Measurements from ENCODE around the gene C10orf62. TPM values are rescaled to one million over a fixed set of nuclear protein-coding genes. Genes with fewer than 3 reads are reported as not detected.

C10orf62 gene
- total and polyA plus RNA-seq, 2 of the 8 experiments (the other 6 are each of a cell fraction or from before 2014, with no cell fraction given), result 0.05 TPM; not detected in 1

DNA sequence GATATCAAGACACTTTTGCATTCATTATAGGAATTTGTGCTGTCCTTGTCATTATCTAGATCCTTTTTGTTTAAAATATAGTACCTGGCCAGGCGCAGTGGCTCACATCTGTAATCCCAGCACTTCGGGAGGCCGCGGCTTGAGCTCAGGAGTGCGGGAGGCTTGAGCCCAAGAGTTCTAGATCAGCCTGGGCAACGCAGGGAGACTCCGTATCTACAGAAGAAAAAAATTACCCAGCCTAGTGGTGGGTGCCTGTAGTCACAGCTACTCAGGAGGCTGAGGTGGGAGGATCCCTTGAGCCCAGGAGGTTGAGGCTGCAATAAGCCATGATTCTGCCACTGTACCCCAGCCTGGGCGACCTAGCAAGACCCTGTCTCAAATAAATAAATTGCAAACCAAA is 44.4 kb downstream of the C10orf62 start:
- peak overlapping the region; percentile 27; the same call in 1 of the 2 replicates for H3K27ac ChIP-seq (ENCODE audit: low read depth, low read length)
- H3K18ac ChIP-seq (ENCODE audit: extremely low read depth, low read length), result no peak overlapping the region
- H3K4me2 ChIP-seq (ENCODE audit: insufficient read depth in 1 of 2, low read depth in 2 of 2, low read length in 2 of 2), result peak overlapping the region; percentile 68 to 75
- H4K20me1 ChIP-seq (replicated peaks in 1 of 2; ENCODE audit: control insufficient read depth in 1 of 2, insufficient read depth in 2 of 2, low read length in 2 of 2), result no peaks in the 10 kb centered on the region
- no peak overlapping the region for H3K14ac ChIP-seq (ENCODE audit: insufficient read length)
- no peak overlapping the region for H3K9ac ChIP-seq (replicated peaks in 1 of 4; ENCODE audit: extremely low read depth in 1 of 4, low read depth in 3 of 4, low read length in 3 of 4)
- H4K8ac ChIP-seq (ENCODE audit: extremely low read depth, insufficient read depth, low read length), result no peak overlapping the region; the same call in 1 of the 2 replicates
- H2BK120ac ChIP-seq (replicated peaks; ENCODE audit: low read depth, low read length), result no peak overlapping the region
- FAIRE-seq (no peak), DNase-seq (ENCODE audit: low read depth in 1 of 2, low spot score in 2 of 2) (no peak)
- peaks cover 0 to 11% of the 10 kb centered on the region in 2 experiments; a peak in 2 of 4 replicates for H3K79me2 ChIP-seq (ENCODE audit: control insufficient read depth in 1 of 2, insufficient read depth in 2 of 2, low read length in 2 of 2)
- H2BK20ac ChIP-seq (ENCODE audit: low read length), result no peak overlapping the region
- H3K36me3 ChIP-seq (ENCODE audit: control insufficient read depth in 2 of 4, insufficient read depth in 4 of 4, low read length in 3 of 4), result no peaks in the 10 kb centered on the region
- H2BK5ac ChIP-seq (ENCODE audit: low read depth, low read length), result no peak overlapping the region
- WGBS, 2 experiments (ENCODE audit: extremely low coverage in 1 of 2, insufficient coverage in 1 of 2, insufficient read length in 1 of 2, insufficient replicate concordance in 2 of 2, low coverage in 1 of 2, low lambda C conversion rate in 2 of 2, missing lambda C conversion rate in 1 of 2), result 88% methylated on average over 8 of the region's 8 CpGs; no CpG with 5 or more reads in 1 of the 2 experiments
- H3K4ac ChIP-seq (replicated peaks; ENCODE audit: insufficient read length, low read depth, low read length), result no peak overlapping the region
- no peaks in the 10 kb centered on the region for H3K79me1 ChIP-seq (ENCODE audit: low read depth, low read length)
- H3K23me2 ChIP-seq (ENCODE audit: low read depth, low read length), result no peaks in the 10 kb centered on the region; the same call in 1 of the 2 replicates
- peak overlapping the region; percentile 76 for H4K5ac ChIP-seq (ENCODE audit: insufficient read length, low read depth, low read length)
- ChIA-PET POLR2A (ENCODE audit: partially characterized antibody) (interaction anchor here (0.7 kb wide), 1 partner anchor 53 kb away, joined by 3 read pairs; the partner anchor contains the start of gene AVPI1), CTCF (ENCODE audit: partially characterized antibody) (interaction anchor here (1.0 kb wide), 1 partner anchor 13 kb away, joined by 3 read pairs; no protein-coding TSS in a partner anchor)
- peak overlapping the region; percentile 78 to 96 (median 94); a peak in 6 of 8 replicates for H3K4me3 ChIP-seq (ENCODE audit: extremely low read depth in 1 of 4, insufficient read depth in 2 of 4, low read depth in 3 of 4, low read length in 4 of 4)
- H3K23ac ChIP-seq (ENCODE audit: insufficient read length), result no peak overlapping the region
- H2BK15ac ChIP-seq (ENCODE audit: low read length), result no peak overlapping the region
- H3K9me3 ChIP-seq (ENCODE audit: insufficient read depth in 2 of 2, low read depth in 1 of 2, low read length in 1 of 2), result no peaks in the 10 kb centered on the region
- no peaks in the 10 kb centered on the region for H3K27me3 ChIP-seq (replicated peaks in 1 of 4; ENCODE audit: control insufficient read depth in 3 of 4, extremely low read depth in 1 of 4, insufficient read depth in 3 of 4, low read length in 3 of 4)
- no peak overlapping the region for H4K91ac ChIP-seq (replicated peaks; ENCODE audit: insufficient read length, low read length)
- H2AK5ac ChIP-seq (ENCODE audit: low read depth, low read length), result no peak overlapping the region
- no peak overlapping the region for H3K56ac ChIP-seq (replicated peaks; ENCODE audit: insufficient read length, low read depth, low read length)
- peaks cover 0 to 4% (median 1%) of the 10 kb centered on the region in 4 experiments; a peak in 2 of 7 replicates for H3K4me1 ChIP-seq (replicated peaks in 1 of 4; ENCODE audit: control insufficient read depth in 3 of 4, insufficient read depth in 4 of 4, low read length in 3 of 4)
- 0 out of 2 replicates have a peak overlapping the region, but pooled peaks have one; percentile 11 for H2AFZ ChIP-seq (ENCODE audit: low read length)
- no peak overlapping the region for H2BK12ac ChIP-seq (ENCODE audit: low read depth, low read length)
- no peak for TF ChIP-seq CHD1 (IDR thresholded peaks at IDR 0.05; ENCODE audit: low read depth, low read length)
- TF ChIP-seq, protein P1, sequence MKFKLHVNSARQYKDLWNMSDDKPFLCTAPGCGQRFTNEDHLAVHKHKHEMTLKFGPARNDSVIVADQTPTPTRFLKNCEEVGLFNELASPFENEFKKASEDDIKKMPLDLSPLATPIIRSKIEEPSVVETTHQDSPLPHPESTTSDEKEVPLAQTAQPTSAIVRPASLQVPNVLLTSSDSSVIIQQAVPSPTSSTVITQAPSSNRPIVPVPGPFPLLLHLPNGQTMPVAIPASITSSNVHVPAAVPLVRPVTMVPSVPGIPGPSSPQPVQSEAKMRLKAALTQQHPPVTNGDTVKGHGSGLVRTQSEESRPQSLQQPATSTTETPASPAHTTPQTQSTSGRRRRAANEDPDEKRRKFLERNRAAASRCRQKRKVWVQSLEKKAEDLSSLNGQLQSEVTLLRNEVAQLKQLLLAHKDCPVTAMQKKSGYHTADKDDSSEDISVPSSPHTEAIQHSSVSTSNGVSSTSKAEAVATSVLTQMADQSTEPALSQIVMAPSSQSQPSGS (IDR thresholded peaks at IDR 0.05; ENCODE audit: low read length), result no peak
- no peak for TF ChIP-seq BACH1 (IDR thresholded peaks at IDR 0.05; ENCODE audit: low read length)
- TF ChIP-seq, protein P2, sequence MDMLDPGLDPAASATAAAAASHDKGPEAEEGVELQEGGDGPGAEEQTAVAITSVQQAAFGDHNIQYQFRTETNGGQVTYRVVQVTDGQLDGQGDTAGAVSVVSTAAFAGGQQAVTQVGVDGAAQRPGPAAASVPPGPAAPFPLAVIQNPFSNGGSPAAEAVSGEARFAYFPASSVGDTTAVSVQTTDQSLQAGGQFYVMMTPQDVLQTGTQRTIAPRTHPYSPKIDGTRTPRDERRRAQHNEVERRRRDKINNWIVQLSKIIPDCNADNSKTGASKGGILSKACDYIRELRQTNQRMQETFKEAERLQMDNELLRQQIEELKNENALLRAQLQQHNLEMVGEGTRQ (IDR thresholded peaks at IDR 0.05; ENCODE audit: low read length), result no peak
- no peak for TF ChIP-seq SAP30 (IDR thresholded peaks at IDR 0.05; ENCODE audit: insufficient read depth, insufficient replicate concordance, low read length)
- no peak for TF ChIP-seq EGR1 (IDR thresholded peaks at IDR 0.05; ENCODE audit: borderline replicate concordance, low read depth, low read length)
- no peak for TF ChIP-seq KDM5A (IDR thresholded peaks at IDR 0.05; ENCODE audit: low read length)
- no peak for TF ChIP-seq EP300 (IDR thresholded peaks at IDR 0.05; ENCODE audit: borderline replicate concordance in 1 of 2, low read depth in 2 of 2, low read length in 2 of 2)
- no peak for TF ChIP-seq CBX5 (IDR thresholded peaks at IDR 0.05; ENCODE audit: low read depth, low read length)
- TF ChIP-seq TAF7 (optimal IDR thresholded peaks at IDR 0.05; ENCODE audit: borderline replicate concordance, low read depth, low read length), result no peak
